Keratinocyte (primary cell): ENCODE data around the gene RGL3. TPM values are rescaled to one million over a fixed set of nuclear protein-coding genes. Genes with fewer than 3 reads are reported as not detected.

ENCODE experiments used
- DNase-seq: peaks from one replicate; pipeline ENCODE4 v3.0.0-alpha.2; 2011; ENCODE audit warnings: low read depth, missing footprints, low spot score
- FAIRE-seq: peaks from 2 replicates; lab custom pipeline; 2011; peaks lifted over from hg19 to GRCh38; lab: Jason Lieb, UNC
- H2AFZ ChIP-seq: 2 replicates; pipeline ENCODE4 v1.6.0; 2012; ENCODE audit warnings: low read length, control low read depth, inconsistent platforms; ENCODE audit not compliant: control insufficient read depth
- H3K27ac ChIP-seq: 2 replicates; pipeline ENCODE4 v1.5.1; 2011; ENCODE audit warnings: low read length; ENCODE audit not compliant: control insufficient read depth, insufficient read depth
- H3K27me3 ChIP-seq: 3 replicates; pipeline ENCODE4 v1.6.0; 2011; ENCODE audit warnings: low read length; ENCODE audit not compliant: control insufficient read depth, insufficient read depth; ENCODE audit errors: extremely low read depth
- H3K36me3 ChIP-seq, 2 experiments: 2 replicates in 1 of 2; 3 replicates in 1 of 2; pipeline ENCODE4 v1.5.1; 2011; ENCODE audit warnings: low read length in 2 of 2, mild to moderate bottlenecking in 1 of 2; ENCODE audit not compliant: control insufficient read depth in 2 of 2, insufficient read depth in 2 of 2; ENCODE audit errors: extremely low read depth in 1 of 2
- H3K4me1 ChIP-seq: 3 replicates; pipeline ENCODE4 v1.5.1; 2011; ENCODE audit warnings: low read length; ENCODE audit not compliant: control insufficient read depth, insufficient read depth; ENCODE audit errors: extremely low read depth
- H3K4me2 ChIP-seq: 3 replicates; pipeline ENCODE4 v1.6.0; 2011; ENCODE audit warnings: low read depth, low read length; ENCODE audit not compliant: control insufficient read depth, insufficient read depth; ENCODE audit errors: extremely low read depth
- H3K4me3 ChIP-seq, 3 experiments: fragments of 200-600 bp in 1 of 3; sonication (generic) in 1 of 3; 2 replicates in 2 of 3; 3 replicates in 1 of 3; pipeline ENCODE4 v1.5.1; 2011 to 2016; ENCODE audit warnings: low read length in 3 of 3, mild to moderate bottlenecking in 3 of 3, control low read depth in 2 of 3, inconsistent platforms in 1 of 3, low read depth in 1 of 3, mixed read lengths in 1 of 3, mixed run types in 1 of 3, moderate library complexity in 1 of 3; ENCODE audit not compliant: control insufficient read depth in 2 of 3, insufficient read depth in 2 of 3; ENCODE audit errors: extremely low read depth in 1 of 3
- H3K79me2 ChIP-seq: 2 replicates; pipeline ENCODE4 v1.6.0; 2012; ENCODE audit warnings: low read length; ENCODE audit not compliant: control insufficient read depth, insufficient read depth
- H3K9ac ChIP-seq: 3 replicates; pipeline ENCODE4 v1.6.0; 2011; ENCODE audit warnings: low read length; ENCODE audit not compliant: control insufficient read depth, insufficient read depth; ENCODE audit errors: extremely low read depth
- H3K9me1 ChIP-seq: 3 replicates; pipeline ENCODE4 v1.6.0; 2011; ENCODE audit warnings: low read length; ENCODE audit not compliant: control insufficient read depth, insufficient read depth; ENCODE audit errors: extremely low read depth
- H3K9me3 ChIP-seq: 2 replicates; pipeline ENCODE4 v1.5.1; 2012; ENCODE audit warnings: low read depth, low read length; ENCODE audit not compliant: control insufficient read depth
- H4K20me1 ChIP-seq: 3 replicates; pipeline ENCODE4 v1.6.0; 2011; ENCODE audit warnings: low read length; ENCODE audit not compliant: control insufficient read depth, insufficient read depth; ENCODE audit errors: extremely low read depth
- EZH2 ChIP-seq: IDR thresholded peaks from one replicate; pipeline ENCODE4 v1.6.1; 2012; ENCODE audit warnings: inconsistent platforms, mild to moderate bottlenecking, low read length, moderate library complexity
- dilution Hi-C: fragments of 300-500 bp; cut with MboI; formaldehyde crosslinking; loops from one replicate; pipeline ENCODE4 v1.7.0; 2020; ENCODE audit warnings: low sequenced_read_pairs; ENCODE audit not compliant: extremely low pct_ligation_motif_present
- polyA plus RNA-seq, 5 experiments: library from polyadenylated mRNA; depleted of rRNA in 3 of 5; stranded (reverse) in 3 of 5; stranded (forward) in 1 of 5; unstranded in 1 of 5; fragments of >200 nt; gene quantifications; 1 replicate in 1 of 5; 2 replicates in 3 of 5; 3 replicates in 1 of 5; pipeline versions ENCODE4 v1.2.1 to v1.2.3, GENCODE V29; 2011 to 2012; ENCODE audit warnings: missing spikeins in 2 of 5, low read depth in 1 of 5, low replicate concordance in 1 of 5
- TF ChIP-seq, protein P1 (sequence below), 3 experiments: IDR thresholded peaks in 1 of 3; conservative IDR thresholded peaks in 1 of 3; optimal IDR thresholded peaks in 1 of 3; 2 replicates in 2 of 3; 3 replicates in 1 of 3; pipeline versions ENCODE3 to v1.5.1; 2011; ENCODE audit warnings: low read length in 3 of 3, mild to moderate bottlenecking in 3 of 3, moderate library complexity in 2 of 3, control low read depth in 1 of 3, inconsistent platforms in 1 of 3; ENCODE audit not compliant: insufficient read depth in 2 of 3; ENCODE audit errors: extremely low read depth in 1 of 3

RGL3 gene
- polyA plus RNA-seq, 1 donor (not counting 4 experiments of a cell fraction or from before 2014, with no cell fraction given): not detected

DNA sequence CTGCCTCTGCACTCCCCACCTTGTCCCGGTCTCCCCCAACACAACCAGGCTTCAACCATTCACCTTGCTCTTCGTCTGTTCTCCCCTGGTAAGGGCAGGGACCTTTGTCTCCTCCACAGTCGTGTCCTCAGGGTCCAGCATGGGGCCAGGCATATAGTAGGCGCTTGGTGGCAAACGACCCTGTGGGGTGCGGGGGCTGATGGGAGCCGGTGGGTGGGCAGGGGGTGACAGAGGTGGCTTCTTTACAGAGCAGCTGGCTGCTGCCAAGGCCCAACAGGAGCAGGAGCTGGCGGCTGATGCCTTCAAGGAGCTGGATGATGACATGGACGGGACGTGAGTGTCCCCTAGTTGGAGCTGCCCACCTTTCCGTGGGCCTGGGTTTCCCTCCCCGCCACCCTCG, 26.0 kb upstream of the RGL3 start:
- TF ChIP-seq, protein P1, sequence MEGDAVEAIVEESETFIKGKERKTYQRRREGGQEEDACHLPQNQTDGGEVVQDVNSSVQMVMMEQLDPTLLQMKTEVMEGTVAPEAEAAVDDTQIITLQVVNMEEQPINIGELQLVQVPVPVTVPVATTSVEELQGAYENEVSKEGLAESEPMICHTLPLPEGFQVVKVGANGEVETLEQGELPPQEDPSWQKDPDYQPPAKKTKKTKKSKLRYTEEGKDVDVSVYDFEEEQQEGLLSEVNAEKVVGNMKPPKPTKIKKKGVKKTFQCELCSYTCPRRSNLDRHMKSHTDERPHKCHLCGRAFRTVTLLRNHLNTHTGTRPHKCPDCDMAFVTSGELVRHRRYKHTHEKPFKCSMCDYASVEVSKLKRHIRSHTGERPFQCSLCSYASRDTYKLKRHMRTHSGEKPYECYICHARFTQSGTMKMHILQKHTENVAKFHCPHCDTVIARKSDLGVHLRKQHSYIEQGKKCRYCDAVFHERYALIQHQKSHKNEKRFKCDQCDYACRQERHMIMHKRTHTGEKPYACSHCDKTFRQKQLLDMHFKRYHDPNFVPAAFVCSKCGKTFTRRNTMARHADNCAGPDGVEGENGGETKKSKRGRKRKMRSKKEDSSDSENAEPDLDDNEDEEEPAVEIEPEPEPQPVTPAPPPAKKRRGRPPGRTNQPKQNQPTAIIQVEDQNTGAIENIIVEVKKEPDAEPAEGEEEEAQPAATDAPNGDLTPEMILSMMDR (optimal IDR thresholded peaks at IDR 0.05 in 1 of 3, IDR thresholded peaks at IDR 0.05 in 1 of 3, conservative IDR thresholded peaks at IDR 0.05 in 1 of 3; ENCODE audit: extremely low read depth in 1 of 3, insufficient read depth in 2 of 3, low read length in 3 of 3): no peak
- TF ChIP-seq EZH2: no peak
- dilution Hi-C loops: no loop called here
- no peaks in the 10 kb centered on the region for H4K20me1 ChIP-seq
- no peak overlapping the region for H3K27ac ChIP-seq
- H3K27me3 ChIP-seq: no peaks in the 10 kb centered on the region
- DNase-seq (no peak), FAIRE-seq (no peak)
- no peak overlapping the region for H3K4me3 ChIP-seq
- H3K9me3 ChIP-seq: no peaks in the 10 kb centered on the region
- no peak overlapping the region for H3K9ac ChIP-seq
- H3K36me3 ChIP-seq: peaks cover 30 to 38% of the 10 kb centered on the region in 2 experiments
- no peaks in the 10 kb centered on the region for H3K9me1 ChIP-seq
- no peak overlapping the region for H3K4me2 ChIP-seq
- peaks cover 10% of the 10 kb centered on the region for H3K79me2 ChIP-seq
- no peak overlapping the region for H2AFZ ChIP-seq
- H3K4me1 ChIP-seq: peaks cover 11% of the 10 kb centered on the region

DNA sequence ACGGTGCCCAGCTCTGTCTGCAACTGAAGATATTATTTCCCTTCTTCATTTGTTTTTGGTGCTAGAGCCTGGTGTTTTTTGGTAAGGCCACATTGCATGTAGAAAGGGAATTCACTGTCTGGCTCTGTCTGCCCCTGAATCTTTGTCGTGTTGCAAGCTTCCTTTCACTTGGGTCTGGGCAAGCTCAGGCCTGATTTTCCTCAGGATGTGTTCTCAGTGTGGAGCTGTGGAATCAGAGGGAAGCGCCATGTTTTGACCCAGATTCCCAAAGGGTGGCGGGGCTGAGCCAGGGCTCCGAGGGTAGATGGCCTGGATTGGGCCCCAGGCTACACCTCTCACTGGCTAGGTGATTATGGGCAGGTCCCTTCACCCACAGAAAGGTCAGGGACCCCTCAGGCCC, 24.9 kb upstream of the RGL3 start:
- TF ChIP-seq, protein P1 (optimal IDR thresholded peaks at IDR 0.05 in 1 of 3, IDR thresholded peaks at IDR 0.05 in 1 of 3, conservative IDR thresholded peaks at IDR 0.05 in 1 of 3; ENCODE audit: extremely low read depth in 1 of 3, insufficient read depth in 2 of 3, low read length in 3 of 3): no peak
- no peak for TF ChIP-seq EZH2
- no peak overlapping the region for H2AFZ ChIP-seq
- DNase-seq: no peak
- no peaks in the 10 kb centered on the region for H4K20me1 ChIP-seq
- peaks cover 11% of the 10 kb centered on the region for H3K4me1 ChIP-seq
- peak; percentile 86 for FAIRE-seq
- H3K9ac ChIP-seq: peak overlapping the region; percentile 20
- H3K36me3 ChIP-seq: peaks cover 26 to 36% of the 10 kb centered on the region in 2 experiments
- H3K4me3 ChIP-seq: peak overlapping the region in 1 of 3 experiments; percentile 5
- dilution Hi-C loops: no loop called here
- no peaks in the 10 kb centered on the region for H3K9me3 ChIP-seq
- H3K27ac ChIP-seq: peak overlapping the region; percentile 38
- no peaks in the 10 kb centered on the region for H3K27me3 ChIP-seq
- H3K79me2 ChIP-seq: peaks cover 10% of the 10 kb centered on the region
- peak overlapping the region; percentile 63 for H3K4me2 ChIP-seq
- H3K9me1 ChIP-seq: no peaks in the 10 kb centered on the region
